NCI-H128 (cell line): ENCODE results near the gene FIG4.
A peak's percentile ranks its signal among the peaks of the same experiment; 100 is the strongest.
"Not testable (repeated sequence)": the region's sequence is repeated elsewhere in the genome, so short reads cannot be mapped to it uniquely, and the experiment has no call there.

Experiments
- DNase-seq: peaks from one replicate; lab custom pipeline; 2025; ENCODE audit not compliant: unreplicated experiment; lab: John Stamatoyannopoulos, UW

FIG4 gene

DNA sequence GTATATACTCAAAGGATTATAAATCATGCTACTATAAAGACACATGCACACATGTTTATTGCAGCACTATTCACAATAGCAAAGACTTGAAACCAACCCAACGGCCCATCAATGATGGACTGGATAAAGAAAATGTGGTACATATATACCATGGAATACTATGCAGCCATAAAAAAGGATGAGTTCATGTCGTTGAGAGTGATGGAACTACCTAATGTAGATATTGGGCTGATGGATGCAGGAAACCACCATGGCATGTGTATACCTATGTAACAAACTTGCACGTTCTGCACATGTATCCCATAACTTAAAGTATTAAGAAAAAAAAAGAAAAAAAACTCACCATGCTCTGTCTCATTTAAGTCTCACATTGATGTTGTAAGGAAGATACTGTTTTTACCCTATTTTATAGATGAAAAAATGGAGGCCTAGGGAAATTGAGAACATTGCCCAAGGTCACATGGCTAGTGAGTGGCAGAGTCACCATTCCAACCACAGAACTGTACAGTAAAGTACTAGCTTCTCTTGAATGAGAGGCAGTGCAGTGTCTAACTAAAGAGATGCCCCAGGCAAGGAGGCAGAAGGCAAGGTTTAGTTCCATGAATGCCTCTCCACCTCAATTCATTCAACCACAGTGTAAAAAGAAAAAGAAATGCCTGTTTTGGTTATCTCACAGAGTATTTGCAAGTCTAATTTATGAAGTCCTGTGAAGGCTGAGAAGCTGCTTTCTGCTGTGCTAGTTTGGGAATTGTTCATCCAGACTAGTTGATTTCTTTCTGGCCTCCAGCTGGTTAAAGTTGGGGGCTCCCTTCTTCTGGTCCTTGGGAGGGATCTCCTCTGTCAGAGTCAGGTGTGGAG lies 68.2 kb downstream of the FIG4 start:
- no peak for DNase-seq

DNA sequence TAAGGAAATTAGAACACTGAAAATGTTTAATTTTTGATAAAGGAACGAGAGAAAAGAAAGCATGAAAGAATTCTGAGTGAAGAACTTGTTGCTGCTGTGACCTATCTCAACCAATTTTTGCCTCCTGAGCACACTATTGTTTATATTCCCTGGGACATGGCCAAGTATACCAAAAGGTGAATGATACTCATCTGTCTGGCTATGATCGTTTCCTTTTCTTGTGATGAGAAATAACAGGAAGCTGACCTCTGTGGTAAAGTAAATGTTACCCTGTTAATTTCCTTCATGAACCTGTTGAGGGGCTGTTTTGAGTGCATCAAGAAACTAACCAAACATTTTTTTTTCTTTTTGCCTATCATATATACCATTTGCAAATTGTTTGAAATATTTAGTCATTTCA lies 69.1 kb downstream of the FIG4 start:
- DNase-seq, result no peak

DNA sequence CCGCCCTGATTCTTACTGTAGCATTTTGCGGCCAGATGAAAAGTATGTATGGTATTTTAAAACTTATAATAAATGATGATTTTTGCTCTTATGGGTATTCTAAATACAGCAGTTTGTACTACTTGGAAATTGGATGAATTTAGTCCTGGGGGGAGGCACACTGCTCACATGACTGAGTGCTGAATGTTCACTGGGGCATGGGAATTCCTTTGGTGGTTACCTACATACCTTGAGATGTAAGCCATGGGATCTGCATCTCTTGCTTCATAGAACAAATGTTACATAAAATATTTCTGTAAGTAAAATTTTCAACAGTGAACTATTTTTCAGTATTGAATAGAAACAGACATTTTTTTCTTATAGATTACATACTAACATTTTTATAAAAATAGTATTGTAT lies 71.1 kb downstream of the FIG4 start:
- no peak for DNase-seq

DNA sequence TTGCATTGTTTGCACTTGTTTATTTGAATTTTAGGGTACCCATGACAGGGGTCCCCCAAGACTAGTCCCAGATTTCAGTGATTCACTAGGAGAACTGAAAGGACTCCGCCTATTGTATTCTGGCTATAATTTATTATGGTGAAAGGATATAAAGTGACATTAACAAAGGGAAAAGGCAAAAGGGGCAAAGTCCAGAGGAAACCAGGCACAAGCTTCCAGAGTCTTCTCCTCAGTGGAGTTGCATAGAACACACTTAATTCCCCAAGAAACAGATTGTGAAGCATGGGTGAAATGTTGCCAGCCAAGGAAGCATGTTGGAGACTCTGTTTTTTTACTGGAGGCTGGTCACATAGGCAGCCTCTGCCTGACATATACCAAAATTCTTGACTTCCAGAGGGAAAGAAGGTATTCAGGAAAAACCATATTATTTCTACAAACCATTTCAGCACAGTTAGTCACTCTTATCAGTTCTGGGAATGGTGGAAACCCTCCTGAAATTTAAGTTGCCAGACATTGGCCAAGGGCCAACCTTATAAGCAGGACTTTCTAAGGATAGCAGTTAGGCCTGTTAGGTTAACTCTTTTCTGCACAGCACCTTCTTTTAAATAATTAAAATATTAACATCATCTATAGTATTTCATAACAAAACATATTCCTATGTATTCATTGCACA lies 71.8 kb downstream of the FIG4 start:
- DNase-seq, result no peak

DNA sequence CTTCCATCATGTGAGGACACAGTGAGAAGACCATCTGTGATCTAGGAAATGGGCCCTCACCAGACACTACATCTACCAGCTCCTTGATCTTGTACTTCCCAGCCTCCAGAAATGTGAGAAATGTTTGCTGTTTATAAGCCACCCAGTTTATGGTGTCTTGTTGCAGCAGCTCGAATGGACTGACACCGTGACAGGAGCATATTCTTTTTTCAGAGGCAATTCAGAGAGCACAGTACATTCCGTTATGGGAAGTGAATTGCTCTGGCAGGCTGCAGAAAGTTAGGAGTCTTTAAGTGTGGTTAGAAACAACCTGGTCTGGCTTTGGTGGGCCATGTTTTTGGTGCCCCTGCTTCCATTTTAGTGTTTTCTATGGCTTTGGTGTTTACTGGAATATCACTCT lies 75.1 kb downstream of the FIG4 start:
- DNase-seq, result no peak

DNA sequence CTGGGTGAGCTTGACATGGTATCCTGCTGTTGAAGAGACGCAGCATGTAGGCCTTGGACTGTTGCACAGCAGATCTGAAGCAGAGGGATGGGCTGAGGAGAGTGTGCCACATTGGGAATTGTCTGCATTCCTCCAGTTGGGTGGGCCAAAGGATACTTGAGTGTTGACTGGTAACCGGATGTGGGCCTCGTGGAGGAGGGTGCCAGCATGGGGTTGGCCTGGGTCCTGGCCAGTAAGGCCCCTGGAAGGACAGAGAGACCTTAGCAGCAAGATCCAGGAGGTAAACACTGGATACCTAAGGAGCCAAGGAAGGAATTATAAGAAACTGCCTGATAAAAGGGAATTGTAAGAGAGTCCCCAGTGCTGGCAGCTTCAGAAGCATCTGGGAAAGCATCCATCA lies 76.9 kb downstream of the FIG4 start:
- DNase-seq, result no peak

DNA sequence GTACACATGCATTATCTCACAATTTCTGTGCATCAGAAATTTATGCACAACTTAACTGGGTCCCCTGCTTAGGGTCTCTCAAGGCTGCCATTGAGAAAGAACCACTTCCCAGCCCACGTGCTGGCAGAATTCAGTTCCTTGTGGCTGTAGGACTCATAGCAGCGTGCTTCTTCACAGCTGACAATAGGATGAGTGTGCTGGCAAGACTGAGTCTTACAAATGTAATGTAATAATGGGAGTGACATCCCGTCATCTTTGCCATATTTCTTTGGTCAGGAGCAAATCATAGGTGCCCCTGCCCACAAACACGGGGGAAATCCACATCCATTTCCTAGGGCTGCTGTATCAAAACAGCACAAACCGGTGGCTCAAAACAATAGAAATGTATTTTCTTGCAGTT lies 77.4 kb downstream of the FIG4 start:
- DNase-seq, result no peak

DNA sequence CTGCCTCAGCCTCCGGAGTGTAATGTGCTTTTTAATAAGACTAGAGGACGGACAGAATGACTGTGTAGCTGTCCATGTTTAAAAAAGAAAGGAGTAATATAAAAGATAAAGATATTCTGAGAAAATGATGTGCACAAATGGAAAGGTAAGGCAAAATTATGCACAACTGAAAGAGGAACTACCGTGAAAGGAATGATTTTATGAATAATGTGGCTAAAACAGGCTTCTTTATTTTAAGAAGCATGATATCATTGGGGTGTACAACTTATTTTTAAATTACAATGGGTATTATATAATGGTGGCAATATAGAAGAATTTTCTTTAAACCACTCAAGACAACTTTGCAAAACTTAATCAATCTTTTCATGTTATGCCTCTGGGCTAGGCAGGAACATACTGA lies 78.1 kb downstream of the FIG4 start:
- DNase-seq, result no peak

DNA sequence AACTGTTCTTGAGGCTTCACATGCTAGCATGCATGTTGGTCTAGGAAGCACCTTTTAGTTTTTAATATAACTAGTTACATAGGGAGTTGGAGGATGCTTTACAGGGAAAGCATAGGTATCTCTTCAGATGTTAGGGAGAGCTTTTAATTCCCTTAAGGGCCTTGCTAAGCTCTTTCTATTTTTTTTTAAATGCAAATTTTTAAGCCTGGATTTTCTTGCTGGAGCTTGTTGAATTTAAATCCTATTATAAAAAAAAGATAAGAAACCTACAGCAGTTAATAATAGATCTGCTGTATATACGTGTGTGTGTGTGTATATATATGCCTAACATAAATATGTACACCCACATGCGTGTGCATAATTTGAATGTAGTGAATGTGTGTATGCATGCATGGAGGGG lies 79.0 kb downstream of the FIG4 start:
- DNase-seq, result no peak

DNA sequence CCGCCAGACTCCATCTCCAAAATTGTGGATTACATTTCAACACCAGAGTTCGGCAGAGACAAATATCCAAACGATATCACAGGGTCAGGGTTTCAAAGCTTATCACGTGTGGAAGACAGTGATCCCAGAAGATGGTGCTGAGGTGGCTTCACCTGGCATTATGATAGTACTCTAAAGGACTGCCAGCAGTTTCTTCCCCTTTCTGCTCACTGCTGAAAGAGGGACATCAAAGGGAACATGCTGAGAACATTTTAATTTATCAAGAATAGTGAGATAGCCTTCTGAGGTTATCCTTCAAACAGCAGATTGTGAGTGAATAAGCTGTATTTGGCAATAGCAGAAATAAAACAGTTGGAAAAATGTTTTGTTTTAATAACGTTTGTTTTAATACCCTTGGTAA lies 79.7 kb downstream of the FIG4 start:
- DNase-seq, result no peak

DNA sequence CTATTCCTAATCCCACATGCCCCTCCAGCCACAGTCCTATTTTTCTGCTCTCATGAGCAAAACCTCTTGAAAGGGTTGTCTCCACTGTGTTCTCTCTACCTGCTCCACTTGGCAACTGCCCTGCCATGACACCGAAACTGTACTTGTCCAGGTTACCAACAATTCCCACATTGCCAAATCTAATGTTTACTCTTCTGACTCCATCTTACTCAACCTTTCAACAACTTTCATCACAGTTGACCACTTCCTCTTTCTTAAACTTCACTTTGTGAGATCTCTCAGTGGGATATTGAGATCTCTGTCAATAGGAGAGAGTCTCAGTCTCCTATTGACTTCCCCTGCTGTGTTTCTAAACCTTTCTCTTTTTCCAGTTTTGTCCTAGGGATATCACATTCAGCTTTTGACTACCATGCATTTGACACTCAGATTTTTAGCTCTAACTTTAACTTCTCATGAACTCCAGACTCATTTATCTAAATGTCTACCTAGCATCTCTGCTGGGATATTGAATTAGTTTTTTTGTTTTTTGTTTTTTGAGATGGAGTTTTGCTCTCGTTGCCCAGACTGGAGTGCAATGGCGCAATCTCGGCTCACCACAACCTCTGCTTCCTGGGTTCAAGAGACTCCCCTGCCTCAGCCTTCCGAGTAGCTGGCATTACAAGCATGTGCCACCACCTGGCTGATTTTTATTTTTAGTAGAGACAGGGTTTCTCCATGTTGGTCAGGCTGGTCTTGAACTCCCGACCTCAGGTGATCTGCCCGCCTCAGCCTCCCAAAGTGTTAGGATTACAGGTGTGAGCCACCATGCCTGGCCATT lies 81.1 kb downstream of the FIG4 start:
- DNase-seq, result not testable (repeated sequence)

DNA sequence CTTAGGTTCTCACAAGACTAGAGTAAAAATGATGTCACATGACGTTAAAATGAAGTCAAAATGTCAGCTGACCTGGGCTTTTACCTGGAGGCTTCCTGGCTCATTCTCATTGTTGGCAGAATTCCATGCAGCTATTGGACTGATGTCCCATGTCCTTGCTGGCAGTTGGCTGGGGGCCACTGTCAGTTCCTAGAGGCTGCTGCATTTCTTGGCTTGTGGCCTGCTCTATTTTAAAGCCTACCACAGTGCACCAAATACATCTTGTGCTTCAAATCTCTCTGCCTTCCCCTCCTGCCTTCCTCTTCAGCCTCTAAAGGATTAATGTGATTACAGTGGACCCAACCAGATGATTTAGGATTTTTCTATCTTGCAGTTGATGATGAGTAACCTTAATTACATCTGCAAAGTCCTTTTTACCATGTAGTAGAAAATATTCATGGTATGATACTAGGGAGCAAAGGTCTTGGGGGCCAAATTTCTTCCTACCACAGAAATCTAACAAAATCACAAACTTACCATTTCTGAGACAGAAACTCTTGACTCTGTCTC lies 81.9 kb downstream of the FIG4 start:
- no peak for DNase-seq

DNA sequence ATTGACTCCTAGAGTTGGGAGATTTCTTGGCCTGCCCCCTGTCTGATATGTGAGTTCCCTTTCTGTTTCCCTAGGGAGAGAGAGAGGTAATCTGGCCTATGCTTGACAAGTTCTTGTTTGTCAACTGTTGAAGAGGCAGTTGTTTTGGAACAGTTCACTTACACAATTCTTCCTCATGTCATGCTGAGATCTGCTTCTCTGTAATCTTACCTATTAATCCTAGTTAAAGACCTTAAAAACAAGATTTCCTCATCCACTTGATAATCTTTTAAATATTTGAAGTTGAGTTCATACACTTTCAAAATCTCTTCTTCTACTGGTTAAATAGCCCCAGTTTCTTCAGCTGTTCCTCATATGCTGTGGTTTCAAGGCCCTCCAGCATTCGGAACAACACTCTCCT lies 89.9 kb downstream of the FIG4 start:
- no peak for DNase-seq

DNA sequence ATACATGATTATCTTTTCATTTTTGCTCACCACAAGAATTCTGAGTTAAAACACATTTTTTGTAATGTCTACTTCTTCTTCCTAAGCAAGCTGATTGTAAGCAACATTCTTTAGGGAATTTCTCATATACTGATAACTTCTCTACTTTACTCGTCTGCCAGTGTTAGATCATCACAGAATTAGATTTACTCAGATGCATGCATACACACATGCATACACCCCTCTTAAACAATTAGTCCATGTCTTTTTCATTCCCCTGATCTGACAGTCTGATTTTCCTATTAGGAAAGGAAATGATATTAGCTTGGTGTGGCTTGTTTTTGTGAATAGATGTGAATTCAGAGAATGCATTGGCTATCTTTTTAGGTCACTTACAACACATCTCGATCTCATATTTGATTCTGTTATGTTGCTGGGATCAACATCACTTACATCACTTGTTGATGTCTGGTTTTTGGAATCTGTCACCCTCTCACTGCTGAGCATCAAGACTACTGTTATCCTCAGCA lies 91.4 kb downstream of the FIG4 start:
- no peak for DNase-seq

DNA sequence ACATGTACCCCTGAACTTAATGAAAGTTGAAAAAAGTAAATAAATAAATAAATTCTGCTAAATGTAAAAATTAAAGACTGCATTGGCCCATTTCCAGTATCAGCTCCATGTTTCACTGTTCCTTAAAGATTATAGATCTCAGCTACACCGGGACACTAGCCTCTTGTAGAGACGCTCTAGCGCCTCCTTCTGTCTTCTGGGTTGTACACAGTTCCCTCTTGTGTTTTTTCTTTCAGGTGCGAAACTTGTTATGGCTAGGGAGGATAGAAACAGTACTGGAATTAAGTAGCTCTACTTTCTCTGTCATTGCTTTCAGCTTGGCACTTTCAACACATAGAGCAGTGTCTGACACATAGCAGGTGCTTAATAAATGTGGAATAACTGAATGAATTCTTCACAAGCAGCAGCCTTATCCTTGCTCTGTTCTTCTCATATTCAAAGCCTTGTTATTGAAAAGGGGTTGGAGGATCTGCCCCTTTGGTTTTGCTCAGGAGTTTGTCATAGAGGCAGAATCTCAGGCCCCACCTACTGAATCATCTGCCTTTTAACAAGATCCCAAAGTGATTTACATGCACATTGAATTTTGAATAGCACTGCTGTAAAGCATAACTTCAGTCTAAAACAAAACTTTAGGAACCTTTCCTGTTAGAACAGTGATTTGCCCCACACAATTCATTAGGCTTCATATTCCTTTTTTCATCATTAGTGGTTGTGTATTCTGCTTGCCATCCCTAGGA lies 92.3 kb downstream of the FIG4 start:
- no peak for DNase-seq

DNA sequence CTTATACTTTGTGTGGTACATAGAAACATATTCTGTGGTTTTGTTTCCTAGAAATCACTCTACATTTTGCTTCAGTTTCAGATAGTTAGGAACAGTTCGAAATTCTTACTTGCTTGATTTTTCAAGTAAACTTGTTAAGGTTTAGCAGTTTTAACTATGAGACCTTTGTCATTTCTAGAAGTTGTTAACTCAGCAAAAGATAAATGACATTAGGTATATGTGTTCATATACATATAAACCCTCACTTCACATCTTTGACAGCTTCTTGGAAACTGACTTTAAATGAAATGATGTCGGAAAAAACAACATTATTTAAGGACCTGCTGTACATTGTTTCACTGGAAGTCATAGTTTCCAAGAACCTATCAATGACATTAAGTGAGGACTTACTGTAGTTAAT lies 96.2 kb downstream of the FIG4 start:
- DNase-seq, result no peak

DNA sequence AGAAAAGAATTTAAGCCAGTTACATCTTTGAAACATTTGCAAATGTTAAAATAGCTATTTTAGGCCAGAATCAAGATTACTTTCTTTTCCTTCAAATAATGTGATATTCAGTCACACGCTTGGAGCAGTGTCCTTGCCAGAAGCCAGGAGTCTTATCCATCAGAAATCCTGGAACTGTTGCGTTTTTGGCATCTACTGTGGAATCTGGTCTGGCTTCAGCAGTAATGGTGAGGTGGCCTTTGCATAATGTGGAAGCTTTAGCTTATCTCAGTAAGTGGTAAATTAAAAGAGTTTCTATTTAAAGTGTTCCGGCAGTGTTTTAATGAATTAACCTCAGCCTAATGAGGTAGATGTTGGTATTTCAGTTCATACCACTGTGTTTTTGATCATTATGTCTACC lies 97.6 kb downstream of the FIG4 start:
- no peak for DNase-seq

DNA sequence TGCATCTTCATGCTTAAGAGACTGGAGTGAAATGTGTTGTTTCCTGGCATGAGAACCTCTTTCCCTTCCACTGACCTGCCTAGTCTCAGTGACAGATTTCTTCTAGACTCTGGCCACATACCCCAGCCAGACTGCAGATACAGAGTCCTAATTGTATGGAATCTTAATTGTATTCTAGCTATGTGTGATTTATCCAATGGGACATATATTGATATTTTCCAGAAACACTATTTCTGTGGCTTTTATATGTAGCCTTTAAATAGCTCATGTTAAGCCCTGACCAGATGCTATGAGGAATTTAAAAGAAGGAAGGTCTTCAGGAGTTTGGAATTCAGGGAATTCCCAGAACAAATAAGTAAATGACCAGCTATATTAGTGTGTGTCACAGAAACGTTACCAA lies 99.0 kb downstream of the FIG4 start:
- DNase-seq, result no peak

DNA sequence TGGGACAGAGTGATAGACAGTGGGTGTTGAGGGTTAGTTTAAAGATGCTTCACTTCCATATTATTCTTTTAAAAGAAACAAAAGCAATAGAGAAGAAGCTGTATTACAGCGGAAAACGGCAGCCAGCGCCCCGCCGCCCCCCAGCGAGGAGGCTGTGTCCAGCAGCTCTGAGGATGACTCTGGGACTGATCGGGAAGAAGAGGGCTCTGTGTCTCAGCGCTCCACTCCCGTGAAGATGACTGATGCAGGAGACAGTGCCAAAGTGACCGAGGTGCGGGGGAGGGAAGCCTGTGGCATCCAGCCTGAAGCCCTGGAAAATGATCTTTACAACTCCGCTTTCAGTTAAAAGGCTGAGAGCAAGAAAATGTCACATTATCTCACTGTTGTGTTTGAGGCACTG lies 100.2 kb downstream of the FIG4 start:
- no peak for DNase-seq

DNA sequence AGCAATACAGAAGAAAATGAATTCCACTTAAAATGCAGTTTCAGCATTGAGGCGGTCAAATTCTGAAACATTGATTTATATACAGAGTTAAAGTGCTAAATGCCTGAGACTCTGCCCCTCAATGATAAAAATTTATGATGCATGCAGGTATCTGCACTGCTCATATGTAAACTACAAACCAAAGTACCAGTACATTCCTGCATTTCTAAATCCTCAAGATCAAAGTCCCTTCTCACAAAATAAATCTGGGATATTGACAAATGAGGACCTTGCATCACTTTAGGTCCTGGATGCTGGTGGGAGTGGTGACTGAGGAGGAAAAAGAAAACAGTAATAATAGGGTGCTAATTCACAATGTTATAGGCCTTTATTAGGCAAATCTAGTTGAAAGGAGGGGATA lies 101.9 kb downstream of the FIG4 start:
- no peak for DNase-seq

DNA sequence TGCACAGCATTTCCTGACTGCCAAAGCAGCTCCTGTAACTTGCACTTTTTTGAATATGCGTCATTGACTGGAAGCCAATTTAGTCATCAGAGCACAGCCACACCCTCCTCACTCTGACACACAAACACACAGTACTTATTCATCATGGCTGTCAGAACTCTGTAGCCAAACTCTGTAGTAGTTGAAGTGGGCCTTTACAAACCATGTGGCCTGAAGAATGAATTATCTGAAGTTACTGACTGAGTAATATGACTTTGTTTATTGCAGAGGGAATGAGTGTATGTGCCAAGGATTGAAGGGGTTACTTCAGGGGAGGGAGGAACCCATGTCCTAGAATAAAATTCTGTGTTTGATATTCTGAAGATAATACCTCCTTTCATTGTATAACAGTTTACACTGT lies 102.7 kb downstream of the FIG4 start:
- peak; percentile 8 for DNase-seq
